IPS-11a (cell line): ENCODE data around the gene PLAC9.
"Not testable (repeated sequence)": the region's sequence is repeated elsewhere in the genome, so short reads cannot be mapped to it uniquely, and the experiment has no call there.

Experiments used
- H3K4me3 ChIP-seq: one replicate; pipeline ENCODE4 v1.5.1; 2013; ENCODE audit warnings: low read depth, low read length, control low read depth

Gene PLAC9

DNA sequence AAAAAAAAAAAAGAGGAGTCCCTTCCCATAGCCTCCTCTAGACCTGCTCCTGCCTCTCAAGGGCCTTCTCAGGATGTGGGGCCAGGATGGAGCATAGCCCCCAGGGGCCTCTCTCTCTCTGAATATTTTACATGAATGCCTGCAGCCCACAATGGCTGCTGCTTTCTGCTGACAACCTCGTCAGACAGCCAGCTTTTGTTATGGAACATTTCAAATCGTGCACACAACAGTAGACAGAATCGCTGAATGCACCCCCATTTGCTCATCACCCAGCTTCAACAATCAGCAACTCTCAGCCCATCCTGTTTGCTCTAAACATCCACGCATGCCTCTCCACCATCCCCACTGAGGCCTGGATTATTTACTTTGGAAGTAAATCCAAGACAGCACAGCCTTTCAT, 5.4 kb downstream of the PLAC9 start:
- H3K4me3 ChIP-seq, result no peak overlapping the region

GRCh38 chr10:80139265-80139664, 6.7 kb downstream of the PLAC9 start:
- H3K4me3 ChIP-seq, result no peak overlapping the region

- no peak overlapping the region for H3K4me3 ChIP-seq
These were observed 7.7 kb downstream of the PLAC9 start for GRCh38 chr10:80140251-80140650.

DNA sequence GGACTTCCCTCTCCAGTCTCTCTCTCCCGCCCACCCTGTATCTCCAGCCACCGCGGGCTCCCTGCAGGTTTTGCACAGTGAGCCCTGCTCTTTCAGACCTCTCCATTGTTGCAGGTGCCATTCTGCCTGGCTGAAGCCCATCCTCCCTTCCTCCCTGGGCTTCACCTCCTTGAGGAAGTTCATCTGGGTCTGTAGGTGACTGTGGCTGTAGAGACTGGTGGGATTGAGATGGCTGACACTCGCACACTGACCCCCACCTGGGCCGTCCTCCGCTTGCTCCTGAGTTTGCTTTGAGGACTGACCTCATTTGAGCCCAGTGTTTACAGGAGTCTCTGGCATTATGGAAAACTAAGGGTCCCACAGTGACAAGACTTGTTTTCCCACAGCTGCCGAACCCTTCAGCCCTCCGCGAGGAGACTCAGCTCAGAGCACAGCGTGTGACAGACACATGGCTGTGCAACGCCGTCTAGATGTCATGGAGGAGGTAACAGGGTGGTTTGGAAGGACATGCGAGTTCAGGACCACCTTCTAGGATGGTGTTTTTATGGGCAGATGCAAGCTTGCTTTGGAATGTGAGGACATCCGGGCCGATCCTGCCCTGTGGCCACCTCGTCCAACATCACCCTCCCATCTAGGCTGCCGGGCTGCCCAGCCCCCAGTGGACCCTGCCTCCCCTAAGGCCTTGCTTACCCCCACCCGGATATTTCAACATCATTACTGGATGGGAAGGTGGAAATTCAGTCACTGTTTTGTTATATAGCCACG, 9.3 kb downstream of the PLAC9 start:
- no peak overlapping the region for H3K4me3 ChIP-seq

DNA sequence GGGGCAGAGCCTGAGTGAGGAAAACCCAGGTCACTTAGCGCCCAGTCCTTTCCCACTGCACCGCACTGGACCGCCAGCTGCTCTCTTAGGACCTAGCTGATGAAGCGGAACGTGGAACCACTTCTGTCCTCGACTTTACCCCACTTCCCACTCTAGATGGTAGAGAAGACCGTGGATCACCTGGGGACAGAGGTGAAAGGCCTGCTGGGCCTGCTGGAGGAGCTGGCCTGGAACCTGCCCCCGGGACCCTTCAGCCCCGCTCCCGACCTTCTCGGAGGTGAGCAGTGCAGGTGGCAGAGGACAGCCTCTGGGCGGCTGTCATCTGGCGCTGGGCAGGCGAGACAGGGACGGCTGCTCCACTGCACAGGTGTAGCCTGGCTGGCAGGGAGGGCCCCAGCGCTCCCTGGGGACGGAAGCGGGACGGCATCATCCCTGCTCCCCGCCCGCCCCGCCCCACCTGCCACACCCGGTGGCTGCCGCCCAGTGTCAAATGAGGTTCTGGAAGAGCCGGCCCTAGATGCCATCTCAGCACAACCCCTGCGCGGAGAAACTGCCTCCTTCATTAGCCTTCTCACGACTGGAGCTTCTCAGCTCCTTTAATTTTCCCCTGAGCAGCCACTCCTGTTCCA, 11.7 kb downstream of the PLAC9 start:
- H3K4me3 ChIP-seq, result no peak overlapping the region

- H3K4me3 ChIP-seq, result no peak overlapping the region
These were observed 12.2 kb downstream of the PLAC9 start for GRCh38 chr10:80144696-80145131.

GRCh38 chr10:80145406-80146308, 13.1 kb downstream of the PLAC9 start:
- H3K4me3 ChIP-seq, result not testable (repeated sequence)

DNA sequence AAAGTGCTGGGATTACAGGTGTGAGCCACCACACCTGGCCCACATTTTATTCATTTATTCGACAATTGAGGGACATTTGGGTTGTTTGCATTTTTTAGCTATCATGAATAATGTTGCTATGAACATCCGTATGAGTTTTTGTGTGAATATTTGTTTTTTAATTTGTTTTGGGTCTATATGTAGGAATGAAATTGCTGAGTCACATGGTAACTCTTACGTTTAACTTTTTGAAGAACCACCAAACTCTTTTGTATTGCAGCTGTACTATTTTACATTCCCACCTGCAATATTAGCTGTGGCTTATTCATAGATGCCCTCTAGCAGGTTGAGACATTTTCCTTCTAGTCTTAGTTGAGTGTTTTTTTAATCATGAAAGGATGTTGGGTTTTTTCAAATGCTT, 14.4 kb downstream of the PLAC9 start:
- no peak overlapping the region for H3K4me3 ChIP-seq

DNA sequence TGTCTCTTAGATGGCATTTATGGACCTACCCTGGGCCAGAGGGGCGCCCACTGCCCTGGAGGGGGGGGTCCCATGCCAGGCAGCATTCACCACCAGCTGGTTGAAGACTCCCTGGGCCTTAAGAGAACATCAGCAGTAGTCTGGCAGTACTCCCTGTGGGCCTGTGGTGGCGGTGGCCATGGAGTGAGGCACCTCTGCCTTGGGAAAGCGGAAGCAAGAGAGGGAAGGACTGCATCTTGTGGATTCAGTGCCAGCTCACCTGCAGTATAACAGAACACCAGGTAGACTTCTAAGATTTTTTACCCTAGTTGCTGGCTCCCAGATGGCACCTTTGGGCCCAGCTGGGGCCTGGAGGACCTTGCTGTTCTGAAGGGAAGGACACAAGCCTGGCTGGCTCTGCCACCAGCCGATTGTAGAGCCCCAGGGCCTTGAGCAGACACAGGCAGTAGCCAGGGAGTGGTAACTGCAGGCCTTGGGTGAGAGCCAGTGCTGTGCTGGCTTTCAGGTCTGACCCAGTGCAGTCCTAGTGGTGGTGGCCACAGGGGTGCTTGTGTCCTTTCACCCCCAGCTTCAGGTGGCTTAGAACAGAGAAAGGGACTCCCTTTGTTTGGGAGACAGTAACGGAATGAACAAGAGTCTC, 15.8 kb downstream of the PLAC9 start:
- no peak overlapping the region for H3K4me3 ChIP-seq

- no peak overlapping the region for H3K4me3 ChIP-seq
These were observed 16.6 kb downstream of the PLAC9 start for GRCh38 chr10:80149123-80149522.

- H3K4me3 ChIP-seq, result no peak overlapping the region
These were observed 17.6 kb downstream of the PLAC9 start for GRCh38 chr10:80150172-80150571.

GRCh38 chr10:80152820-80153219, 20.3 kb downstream of the PLAC9 start:
- no peak overlapping the region for H3K4me3 ChIP-seq

DNA sequence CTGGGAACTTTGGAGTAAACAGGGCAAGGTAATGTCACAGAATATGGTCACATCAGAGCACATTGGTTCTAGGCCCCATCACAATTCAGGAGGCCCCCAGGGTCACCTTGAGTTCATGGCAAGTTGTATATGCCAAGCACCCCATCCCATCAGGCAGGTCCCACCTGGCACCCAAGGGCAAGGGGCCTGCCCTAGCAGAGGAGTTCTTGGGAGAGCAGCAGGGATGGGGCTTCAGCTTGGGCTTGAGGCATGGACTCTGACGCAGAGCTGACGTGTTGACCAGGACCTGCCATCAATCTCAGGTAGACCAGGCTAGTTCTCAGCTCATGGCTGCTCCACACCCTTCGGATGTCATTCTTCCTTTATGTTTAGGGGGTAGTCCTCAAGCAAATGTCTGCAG, 20.9 kb downstream of the PLAC9 start:
- no peak overlapping the region for H3K4me3 ChIP-seq

GRCh38 chr10:80154626-80154977, 22.1 kb downstream of the PLAC9 start:
- no peak overlapping the region for H3K4me3 ChIP-seq

DNA sequence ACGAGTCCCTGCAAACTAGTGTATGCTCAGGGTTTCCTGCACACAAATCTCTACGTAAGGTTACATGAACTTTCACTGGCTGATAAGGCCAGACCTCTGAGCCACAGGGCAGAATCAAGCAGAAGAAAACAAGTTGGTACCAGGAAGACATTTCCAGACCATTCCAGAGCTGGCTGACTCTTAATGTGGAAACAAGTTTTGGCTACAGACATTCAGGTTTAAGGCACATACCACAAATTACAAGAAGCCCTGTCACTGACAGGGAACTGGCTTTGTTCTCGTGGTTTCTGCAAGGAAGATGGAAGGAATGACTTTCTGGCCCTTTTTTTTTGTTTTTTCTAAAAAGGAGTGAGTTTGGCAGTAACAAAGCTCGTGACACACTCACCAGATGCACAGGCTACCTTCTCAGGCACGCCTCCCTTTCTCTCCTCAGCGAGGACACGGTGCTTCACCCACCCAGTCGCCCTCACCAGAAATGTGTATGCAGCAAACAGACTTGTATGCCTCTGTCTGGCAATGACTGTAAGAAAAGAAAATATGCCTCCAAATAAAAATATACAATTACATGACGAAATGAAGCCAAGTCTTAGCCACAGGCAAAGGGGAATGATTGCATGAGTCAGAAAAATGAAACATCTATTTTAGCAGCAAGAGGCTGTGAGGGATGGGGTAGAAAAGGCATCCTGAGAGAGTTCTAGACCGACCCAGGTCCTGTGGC, 22.6 kb downstream of the PLAC9 start:
- no peak overlapping the region for H3K4me3 ChIP-seq

GRCh38 chr10:80155696-80156215, 23.2 kb downstream of the PLAC9 start:
- H3K4me3 ChIP-seq, result no peak overlapping the region

DNA sequence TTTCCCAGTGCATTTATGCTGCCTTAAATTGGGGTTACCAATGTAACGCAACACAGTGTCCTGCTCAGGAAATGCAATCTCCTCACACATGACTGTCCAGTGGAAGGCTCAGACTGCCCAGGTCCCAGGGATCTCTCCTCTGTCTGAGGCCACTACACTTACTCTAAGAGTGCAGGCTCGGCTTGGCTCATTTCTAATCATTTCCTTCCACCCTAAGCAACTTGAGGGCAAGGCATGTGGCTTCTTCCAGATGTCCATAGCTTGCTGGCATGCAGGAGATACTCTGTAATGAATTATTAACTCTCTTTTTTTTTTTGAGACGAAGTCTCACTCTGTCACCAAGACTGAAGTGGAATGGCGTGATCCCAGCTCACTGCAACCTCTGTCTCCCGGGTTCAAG, 23.7 kb downstream of the PLAC9 start:
- H3K4me3 ChIP-seq, result no peak overlapping the region

- H3K4me3 ChIP-seq, result no peak overlapping the region
These were observed 25.0 kb downstream of the PLAC9 start for GRCh38 chr10:80157561-80157960.

GRCh38 chr10:80158126-80158525, 25.6 kb downstream of the PLAC9 start:
- H3K4me3 ChIP-seq, result no peak overlapping the region

DNA sequence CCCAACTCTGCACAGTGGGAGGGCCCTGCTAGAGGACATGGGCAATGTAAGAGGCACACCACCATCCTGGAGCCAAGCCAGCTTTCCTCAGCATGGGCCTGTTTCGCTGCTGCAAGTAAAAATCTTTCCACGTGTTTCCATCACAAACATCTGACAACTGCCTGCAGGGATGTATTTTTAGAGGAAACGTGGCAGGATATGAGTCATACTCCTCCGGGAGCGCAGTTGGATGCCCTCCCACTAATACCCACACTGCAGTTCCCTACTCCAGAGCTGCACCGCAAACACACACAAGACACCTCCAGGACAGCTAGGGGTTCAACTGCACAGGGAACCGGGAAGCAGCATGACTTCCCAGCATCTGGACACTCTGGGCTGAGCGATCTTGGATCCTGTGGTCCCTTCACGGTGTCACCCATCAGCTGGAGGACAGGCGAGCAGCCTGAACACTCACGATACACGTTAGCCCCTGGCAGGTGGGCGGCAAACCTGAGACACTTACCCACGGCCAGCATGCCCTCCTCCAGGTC, 26.1 kb downstream of the PLAC9 start:
- no peak overlapping the region for H3K4me3 ChIP-seq
